A673 (cell line): ENCODE measurements around the gene CAMK2A.

Experiments
- EZH2 ChIP-seq: fragments of 200-600 bp; sonication (generic); IDR thresholded peaks from 2 replicates; pipeline ENCODE4 v1.6.1; 2017; ENCODE audit warnings: borderline replicate concordance, low read depth, mild to moderate bottlenecking, mixed read lengths, antibody characterized with exemption, low read length; ENCODE audit not compliant: poor library complexity, severe bottlenecking
- TF ChIP-seq, protein P1 (sequence below): fragments of 300-800, 200-600 bp; sonication (generic); conservative IDR thresholded peaks from 2 replicates; pipeline ENCODE4 v1.5.1; 2017; ENCODE audit warnings: low read depth, mild to moderate bottlenecking, antibody characterized with exemption, low read length, moderate library complexity, mixed read lengths

DNA sequence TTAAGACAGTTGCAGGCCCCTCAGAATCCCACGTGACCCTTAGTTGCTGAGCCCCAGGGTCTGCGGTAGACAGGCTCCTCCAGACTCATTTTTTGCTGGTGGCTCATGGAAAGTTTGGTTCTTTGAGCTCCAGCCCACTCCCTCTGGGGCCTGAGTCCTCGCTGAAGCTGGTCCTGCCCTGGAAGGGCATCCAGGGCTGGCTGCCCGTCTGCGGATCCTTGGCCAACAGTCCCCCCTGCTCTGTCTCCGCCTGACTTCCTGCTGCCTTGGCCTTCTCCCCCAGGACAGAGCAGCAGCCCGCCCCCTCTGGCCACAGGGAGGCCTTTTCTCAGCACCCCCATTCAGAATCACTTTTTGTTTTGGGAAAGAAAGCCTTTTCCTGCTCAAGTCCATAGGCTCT, 75.3 kb downstream of the CAMK2A start:
- TF ChIP-seq, protein P1, sequence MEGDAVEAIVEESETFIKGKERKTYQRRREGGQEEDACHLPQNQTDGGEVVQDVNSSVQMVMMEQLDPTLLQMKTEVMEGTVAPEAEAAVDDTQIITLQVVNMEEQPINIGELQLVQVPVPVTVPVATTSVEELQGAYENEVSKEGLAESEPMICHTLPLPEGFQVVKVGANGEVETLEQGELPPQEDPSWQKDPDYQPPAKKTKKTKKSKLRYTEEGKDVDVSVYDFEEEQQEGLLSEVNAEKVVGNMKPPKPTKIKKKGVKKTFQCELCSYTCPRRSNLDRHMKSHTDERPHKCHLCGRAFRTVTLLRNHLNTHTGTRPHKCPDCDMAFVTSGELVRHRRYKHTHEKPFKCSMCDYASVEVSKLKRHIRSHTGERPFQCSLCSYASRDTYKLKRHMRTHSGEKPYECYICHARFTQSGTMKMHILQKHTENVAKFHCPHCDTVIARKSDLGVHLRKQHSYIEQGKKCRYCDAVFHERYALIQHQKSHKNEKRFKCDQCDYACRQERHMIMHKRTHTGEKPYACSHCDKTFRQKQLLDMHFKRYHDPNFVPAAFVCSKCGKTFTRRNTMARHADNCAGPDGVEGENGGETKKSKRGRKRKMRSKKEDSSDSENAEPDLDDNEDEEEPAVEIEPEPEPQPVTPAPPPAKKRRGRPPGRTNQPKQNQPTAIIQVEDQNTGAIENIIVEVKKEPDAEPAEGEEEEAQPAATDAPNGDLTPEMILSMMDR = no peak
- TF ChIP-seq EZH2 = no peak
